ENCODE results near the gene DNAJC18.

DNA sequence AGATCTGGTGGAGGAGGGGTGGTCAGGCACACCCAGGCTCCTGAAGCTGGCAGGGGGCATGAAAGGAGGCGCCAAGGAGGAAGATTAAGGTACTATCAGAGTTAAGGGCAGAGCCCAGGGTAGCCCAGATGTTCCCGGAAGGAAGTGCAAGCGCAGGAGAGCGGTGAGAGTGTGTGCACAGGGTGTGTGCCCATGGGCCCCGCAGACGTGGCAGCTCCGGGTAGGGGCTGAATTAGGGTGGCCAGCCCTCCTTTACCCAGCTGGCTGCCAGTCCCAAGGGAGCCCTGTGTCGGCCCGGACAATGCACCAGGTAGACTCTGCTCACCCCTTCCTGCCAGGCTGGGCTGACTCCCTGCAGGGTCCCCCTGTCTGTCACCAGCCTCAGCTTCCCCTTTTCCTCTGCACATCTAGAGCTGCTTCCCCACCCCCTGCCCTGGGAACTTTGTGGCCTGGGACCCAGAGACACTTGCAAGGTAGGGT, 31.5 kb upstream of the DNAJC18 start, which contains the start of gene SMIM33:
- TF ChIP-seq, protein P1, sequence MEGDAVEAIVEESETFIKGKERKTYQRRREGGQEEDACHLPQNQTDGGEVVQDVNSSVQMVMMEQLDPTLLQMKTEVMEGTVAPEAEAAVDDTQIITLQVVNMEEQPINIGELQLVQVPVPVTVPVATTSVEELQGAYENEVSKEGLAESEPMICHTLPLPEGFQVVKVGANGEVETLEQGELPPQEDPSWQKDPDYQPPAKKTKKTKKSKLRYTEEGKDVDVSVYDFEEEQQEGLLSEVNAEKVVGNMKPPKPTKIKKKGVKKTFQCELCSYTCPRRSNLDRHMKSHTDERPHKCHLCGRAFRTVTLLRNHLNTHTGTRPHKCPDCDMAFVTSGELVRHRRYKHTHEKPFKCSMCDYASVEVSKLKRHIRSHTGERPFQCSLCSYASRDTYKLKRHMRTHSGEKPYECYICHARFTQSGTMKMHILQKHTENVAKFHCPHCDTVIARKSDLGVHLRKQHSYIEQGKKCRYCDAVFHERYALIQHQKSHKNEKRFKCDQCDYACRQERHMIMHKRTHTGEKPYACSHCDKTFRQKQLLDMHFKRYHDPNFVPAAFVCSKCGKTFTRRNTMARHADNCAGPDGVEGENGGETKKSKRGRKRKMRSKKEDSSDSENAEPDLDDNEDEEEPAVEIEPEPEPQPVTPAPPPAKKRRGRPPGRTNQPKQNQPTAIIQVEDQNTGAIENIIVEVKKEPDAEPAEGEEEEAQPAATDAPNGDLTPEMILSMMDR (conservative IDR thresholded peaks at IDR 0.05; ENCODE audit: low read depth, low read length): no peak
- TF ChIP-seq EZH2phosphoT487 (IDR thresholded peaks at IDR 0.05; ENCODE audit: borderline replicate concordance, low read length): no peak

All from PC-3 (cell line).